Measurements from ENCODE around the gene TNS4.

Gene TNS4

GRCh38 chr17:40431231-40431602 lies 70.2 kb downstream of the TNS4 start:
- DNase-seq = no peak

GRCh38 chr17:40430272-40431230 lies 70.9 kb downstream of the TNS4 start:
- DNase-seq = no peak

DNA sequence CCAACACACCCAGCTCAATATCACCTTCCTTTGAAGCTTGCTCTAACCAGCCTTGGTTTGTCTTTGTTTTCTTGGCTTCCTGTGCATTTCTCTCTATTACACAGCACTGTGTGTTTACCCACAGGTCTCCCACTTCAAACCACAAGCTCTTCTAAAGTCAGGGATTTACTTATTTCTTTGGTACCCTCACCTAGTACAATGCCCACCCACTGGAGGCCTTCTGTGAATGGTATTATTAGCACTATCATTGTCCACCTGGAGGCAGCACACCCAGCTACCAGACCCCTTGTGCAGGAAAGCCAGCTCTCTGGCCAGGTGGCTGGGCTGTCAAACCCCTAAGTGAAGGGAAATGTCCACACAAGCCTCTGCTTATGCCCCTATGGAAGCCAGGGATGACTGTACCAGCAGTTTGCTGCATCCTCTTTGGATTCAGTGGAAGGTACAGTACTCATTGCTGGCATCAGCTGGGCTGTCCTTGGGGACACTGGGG lies 74.4 kb downstream of the TNS4 start:
- no peak for DNase-seq

Measured in DMS 273 treated with DMSO at 0.1 percent for 48 hours (cell line).